ENCODE data around the gene FAT4. TPM values are rescaled to one million over a fixed set of nuclear protein-coding genes. Genes with fewer than 3 reads are reported as not detected.

FAT4 gene
- total RNA-seq, 1 experiment from 2014 or later, result 11.8 TPM

GRCh38 chr4:125331116-125331515 lies 16.4 kb downstream of the FAT4 start:
- ChIA-PET CTCF (no interaction called here), POLR2A (no interaction called here)
- TF ChIP-seq REST (IDR thresholded peaks at IDR 0.05; ENCODE audit: insufficient read depth in 1 of 2, low read depth in 2 of 2, low read length in 1 of 2), result no peak
- no peak for TF ChIP-seq CTCF (IDR thresholded peaks at IDR 0.05)
- TF ChIP-seq SIN3A (IDR thresholded peaks at IDR 0.05; ENCODE audit: borderline replicate concordance, insufficient read depth, low read depth, low read length), result no peak
- TF ChIP-seq TCF7L2 (IDR thresholded peaks at IDR 0.05; ENCODE audit: low read depth, low read length), result no peak

GRCh38 chr4:125334926-125335325 lies 20.2 kb downstream of the FAT4 start:
- H3K27ac ChIP-seq (ENCODE audit: low read length), result no peak overlapping the region
- no peak overlapping the region for H3K4me3 ChIP-seq (ENCODE audit: low read depth in 2 of 2, low read length in 2 of 2)
- TF ChIP-seq POLR2AphosphoS5 (IDR thresholded peaks at IDR 0.05; ENCODE audit: low read depth, low read length) (no peak), TCF7L2 (IDR thresholded peaks at IDR 0.05; ENCODE audit: low read depth, low read length) (no peak), SIN3A (IDR thresholded peaks at IDR 0.05; ENCODE audit: borderline replicate concordance, insufficient read depth, low read depth, low read length) (no peak), CTCF (IDR thresholded peaks at IDR 0.05) (no peak), REST (IDR thresholded peaks at IDR 0.05; ENCODE audit: insufficient read depth in 1 of 2, low read depth in 2 of 2, low read length in 1 of 2) (no peak)
- peaks cover 5% of the 10 kb centered on the region; the same call in 1 of the 2 replicates for H3K4me1 ChIP-seq (ENCODE audit: control insufficient read depth, insufficient read depth, low read length)
- no peaks in the 10 kb centered on the region for H3K36me3 ChIP-seq (ENCODE audit: control insufficient read depth, insufficient read depth, low read length)
- intact Hi-C loops (cut with micrococcal nuclease; ENCODE audit: unreplicated experiment), result no loop called here
- in situ Hi-C loops (cut with HindIII; ENCODE audit: low pct_unique_long_range_greater_than_20kb, low sequenced_read_pairs), result no loop called here
- CTCF ChIA-PET, result no interaction called here
- ATAC-seq, result no peak
- no TSS peak for BruUV-seq (replicated peaks)
- H3K27me3 ChIP-seq (ENCODE audit: control insufficient read depth, insufficient read depth, low read length), result no peaks in the 10 kb centered on the region
- DNase-seq (ENCODE audit: low read depth, low spot score), result no peak
- POLR2A ChIA-PET, result no interaction called here
- H3K9me3 ChIP-seq (ENCODE audit: control insufficient read depth, insufficient read depth, low read depth, low read length), result no peaks in the 10 kb centered on the region

More at GRCh38 chr4:125331116-125331515, 16.4 kb downstream of the FAT4 start:
- H3K4me3 ChIP-seq (ENCODE audit: low read depth in 2 of 2, low read length in 2 of 2), result no peak overlapping the region
- BruUV-seq (replicated peaks), result no TSS peak
- intact Hi-C loops (cut with micrococcal nuclease; ENCODE audit: unreplicated experiment) (no loop called here), in situ Hi-C loops (cut with HindIII; ENCODE audit: low pct_unique_long_range_greater_than_20kb, low sequenced_read_pairs) (no loop called here)
- ATAC-seq (no peak), DNase-seq (ENCODE audit: low read depth, low spot score) (no peak)
- no peaks in the 10 kb centered on the region for H3K36me3 ChIP-seq (ENCODE audit: control insufficient read depth, insufficient read depth, low read length)
- no peaks in the 10 kb centered on the region for H3K9me3 ChIP-seq (ENCODE audit: control insufficient read depth, insufficient read depth, low read depth, low read length)
- H3K4me1 ChIP-seq (ENCODE audit: control insufficient read depth, insufficient read depth, low read length), result peaks cover 5% of the 10 kb centered on the region; the same call in 1 of the 2 replicates
- H3K27me3 ChIP-seq (ENCODE audit: control insufficient read depth, insufficient read depth, low read length), result no peaks in the 10 kb centered on the region
- H3K27ac ChIP-seq (ENCODE audit: low read length), result no peak overlapping the region

Data from Panc1 (cell line).